ENCODE results near the gene PRELID3B. TPM values are rescaled to one million over a fixed set of nuclear protein-coding genes. Genes with fewer than 3 reads are reported as not detected.
"Not testable (repeated sequence)": the region's sequence is repeated elsewhere in the genome, so short reads cannot be mapped to it uniquely, and the experiment has no call there.

Gene PRELID3B
- total and polyA plus RNA-seq, 8 donors: 49.6 to 63.1 (median 55.3) TPM

- no peak for DNase-seq
- no peaks in the 10 kb centered on the region for H3K9me3 ChIP-seq
- H3K4me1 ChIP-seq: peaks cover 4 to 19% of the 10 kb centered on the region in 2 donors
- no peak for ATAC-seq
- TF ChIP-seq, protein P1, sequence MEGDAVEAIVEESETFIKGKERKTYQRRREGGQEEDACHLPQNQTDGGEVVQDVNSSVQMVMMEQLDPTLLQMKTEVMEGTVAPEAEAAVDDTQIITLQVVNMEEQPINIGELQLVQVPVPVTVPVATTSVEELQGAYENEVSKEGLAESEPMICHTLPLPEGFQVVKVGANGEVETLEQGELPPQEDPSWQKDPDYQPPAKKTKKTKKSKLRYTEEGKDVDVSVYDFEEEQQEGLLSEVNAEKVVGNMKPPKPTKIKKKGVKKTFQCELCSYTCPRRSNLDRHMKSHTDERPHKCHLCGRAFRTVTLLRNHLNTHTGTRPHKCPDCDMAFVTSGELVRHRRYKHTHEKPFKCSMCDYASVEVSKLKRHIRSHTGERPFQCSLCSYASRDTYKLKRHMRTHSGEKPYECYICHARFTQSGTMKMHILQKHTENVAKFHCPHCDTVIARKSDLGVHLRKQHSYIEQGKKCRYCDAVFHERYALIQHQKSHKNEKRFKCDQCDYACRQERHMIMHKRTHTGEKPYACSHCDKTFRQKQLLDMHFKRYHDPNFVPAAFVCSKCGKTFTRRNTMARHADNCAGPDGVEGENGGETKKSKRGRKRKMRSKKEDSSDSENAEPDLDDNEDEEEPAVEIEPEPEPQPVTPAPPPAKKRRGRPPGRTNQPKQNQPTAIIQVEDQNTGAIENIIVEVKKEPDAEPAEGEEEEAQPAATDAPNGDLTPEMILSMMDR (IDR thresholded peaks at IDR 0.05): no peak
- intact Hi-C loops (cut with DNase I): no loop called here
- no peak overlapping the region for H3K4me3 ChIP-seq
- H3K27me3 ChIP-seq: no peaks in the 10 kb centered on the region
- H3K36me3 ChIP-seq: peaks cover 0 to 4% of the 10 kb centered on the region in 2 donors
- no peak overlapping the region for H3K27ac ChIP-seq
Observed at GRCh38 chr20:59015411-59015810, 27.2 kb downstream of the PRELID3B start.

DNA sequence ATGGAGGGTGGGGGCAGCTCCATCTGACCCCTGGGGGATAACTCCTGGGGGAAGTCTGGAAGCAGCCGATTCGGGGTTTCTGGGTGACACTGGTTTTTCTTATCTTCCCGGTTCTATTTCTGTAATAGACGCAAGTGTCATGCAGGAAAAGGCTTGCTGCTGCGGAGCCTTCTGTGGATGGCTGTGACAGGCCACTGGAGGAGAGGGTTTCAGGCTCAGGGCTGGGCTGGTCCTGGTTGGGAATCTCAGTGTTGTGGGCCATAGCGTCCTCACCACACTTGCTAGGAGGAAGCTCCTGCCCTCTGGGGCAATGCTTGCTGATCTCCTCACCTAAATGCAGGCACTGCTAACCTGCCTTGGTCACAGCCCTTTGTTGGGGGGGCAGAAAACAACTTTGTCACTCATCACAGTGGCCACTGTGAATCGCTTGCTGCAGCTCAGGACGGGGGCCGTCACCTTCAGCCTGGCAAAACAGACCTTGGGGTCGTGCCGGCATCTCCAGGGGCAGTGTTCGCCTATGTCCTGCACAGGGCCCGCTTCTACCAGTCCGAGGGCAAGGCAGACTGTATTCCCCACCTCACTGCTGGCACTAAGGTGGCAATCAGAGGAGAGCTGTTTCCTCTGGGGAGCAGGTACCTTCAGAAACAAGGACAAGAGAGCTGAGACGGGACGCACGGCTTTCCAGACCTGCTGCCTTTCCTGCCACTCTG lies 27.8 kb downstream of the PRELID3B start:
- DNase-seq (no peak), ATAC-seq (no peak)
- intact Hi-C loops (cut with DNase I): no loop called here
- no peaks in the 10 kb centered on the region for H3K9me3 ChIP-seq
- no peak overlapping the region for H3K4me3 ChIP-seq
- H3K27ac ChIP-seq: no peak overlapping the region
- TF ChIP-seq, protein P1 (IDR thresholded peaks at IDR 0.05): no peak
- H3K4me1 ChIP-seq: peaks cover 9 to 25% of the 10 kb centered on the region in 2 donors
- H3K36me3 ChIP-seq: peaks cover 0 to 4% of the 10 kb centered on the region in 2 donors
- H3K27me3 ChIP-seq: no peaks in the 10 kb centered on the region

GRCh38 chr20:59013959-59014608 lies 28.5 kb downstream of the PRELID3B start:
- peaks cover 11 to 33% of the 10 kb centered on the region in 2 donors for H3K4me1 ChIP-seq
- TF ChIP-seq, protein P1 (IDR thresholded peaks at IDR 0.05): no peak
- peaks cover 0 to 4% of the 10 kb centered on the region in 2 donors for H3K36me3 ChIP-seq
- H3K27me3 ChIP-seq: no peaks in the 10 kb centered on the region
- DNase-seq (no peak), ATAC-seq (no peak)
- no peak overlapping the region for H3K27ac ChIP-seq
- intact Hi-C loops (cut with DNase I): no loop called here
- no peaks in the 10 kb centered on the region for H3K9me3 ChIP-seq
- H3K4me3 ChIP-seq: no peak overlapping the region

DNA sequence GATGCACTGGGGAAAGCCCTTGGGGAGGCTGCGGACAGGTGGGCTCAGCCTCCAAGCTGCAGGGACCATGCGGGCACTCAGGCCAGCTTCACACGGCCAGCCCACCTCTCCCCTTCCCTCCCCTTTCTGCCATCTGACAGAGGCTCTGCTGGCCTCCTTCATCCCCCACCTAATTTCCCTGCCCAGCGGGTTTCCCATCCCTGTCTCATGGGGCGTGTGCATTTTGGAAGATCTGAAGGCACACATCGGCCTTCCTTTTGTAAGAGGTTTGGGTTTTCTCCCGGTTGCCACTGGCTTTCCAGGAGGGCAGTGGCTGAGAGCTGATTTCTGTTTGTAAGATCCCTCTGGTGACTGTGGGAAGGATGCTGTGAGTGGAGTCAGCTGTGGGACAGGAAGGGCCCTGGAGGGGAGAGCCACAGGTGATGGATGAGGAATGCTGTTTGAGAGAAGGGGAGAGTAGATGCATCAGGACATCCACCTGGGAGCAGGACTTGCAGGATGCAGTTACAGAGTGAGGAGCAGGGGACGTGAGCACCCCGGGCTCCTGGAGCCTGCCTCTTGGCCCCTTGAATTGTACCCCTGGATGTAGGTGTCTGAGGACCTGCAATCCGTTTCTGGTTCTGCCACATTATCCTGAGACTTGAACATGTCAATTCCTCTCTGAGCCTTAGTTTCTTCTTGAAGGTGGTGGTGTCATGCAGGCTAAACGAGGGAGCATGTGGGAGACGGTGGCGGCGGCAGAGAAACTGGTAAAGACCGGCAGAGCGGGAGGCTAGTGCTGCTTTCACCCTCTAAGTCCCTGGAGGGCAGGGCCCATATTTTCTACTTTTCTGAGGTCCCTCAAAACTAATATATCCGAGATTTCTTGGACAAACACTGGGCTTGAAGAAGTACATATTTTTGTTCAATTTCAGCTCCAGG lies 29.3 kb downstream of the PRELID3B start:
- ATAC-seq (no peak), DNase-seq (no peak)
- peaks cover 0 to 4% of the 10 kb centered on the region in 2 donors for H3K36me3 ChIP-seq
- no peak overlapping the region for H3K27ac ChIP-seq
- H3K4me3 ChIP-seq: no peak overlapping the region
- TF ChIP-seq, protein P1 (IDR thresholded peaks at IDR 0.05): no peak
- intact Hi-C loops (cut with DNase I): no loop called here
- peaks cover 11 to 41% of the 10 kb centered on the region in 2 donors for H3K4me1 ChIP-seq
- H3K9me3 ChIP-seq: no peaks in the 10 kb centered on the region
- no peaks in the 10 kb centered on the region for H3K27me3 ChIP-seq

- ATAC-seq, H3K27ac ChIP-seq, DNase-seq: not testable (repeated sequence)
Observed at GRCh38 chr20:59011874-59012157, 30.8 kb downstream of the PRELID3B start.

More at GRCh38 chr20:59011874-59012157, 30.8 kb downstream of the PRELID3B start:
- H3K4me3 ChIP-seq; H3K27me3 ChIP-seq; intact Hi-C loops (cut with DNase I); H3K9me3 ChIP-seq; H3K36me3 ChIP-seq: not testable (repeated sequence)
- H3K4me1 ChIP-seq: peaks cover 11 to 50% of the 10 kb centered on the region in 2 donors
